ENCODE results near the gene CLSTN2.

CLSTN2 gene

DNA sequence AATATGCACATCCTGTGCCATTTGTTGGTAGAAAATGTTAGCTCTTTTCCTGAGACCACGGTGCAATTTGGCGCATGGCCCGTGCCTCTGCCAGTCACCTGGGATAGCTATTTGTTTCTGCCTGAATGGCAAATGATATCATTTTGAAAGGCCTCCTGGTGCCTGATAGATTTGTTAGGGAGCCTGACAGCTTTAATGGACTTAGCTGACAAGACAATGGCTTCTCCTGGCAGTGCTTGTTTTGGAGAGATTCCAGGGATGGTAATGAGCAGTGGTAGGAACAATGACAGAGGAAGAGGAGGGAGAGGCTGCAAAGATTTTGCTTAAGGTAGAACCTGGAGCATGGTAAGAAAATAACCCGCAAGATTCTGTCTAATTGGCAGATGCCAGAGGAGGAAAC, 268.5 kb downstream of the CLSTN2 start (continued):
- no peak for TF ChIP-seq ZNF610 (tag by site-specific recombination; IDR thresholded peaks at IDR 0.05; ENCODE audit: borderline replicate concordance)
- peak; percentile 75 for TF ChIP-seq ZNF843 (tag by site-specific recombination; IDR thresholded peaks at IDR 0.05)
- TF ChIP-seq, protein P1, sequence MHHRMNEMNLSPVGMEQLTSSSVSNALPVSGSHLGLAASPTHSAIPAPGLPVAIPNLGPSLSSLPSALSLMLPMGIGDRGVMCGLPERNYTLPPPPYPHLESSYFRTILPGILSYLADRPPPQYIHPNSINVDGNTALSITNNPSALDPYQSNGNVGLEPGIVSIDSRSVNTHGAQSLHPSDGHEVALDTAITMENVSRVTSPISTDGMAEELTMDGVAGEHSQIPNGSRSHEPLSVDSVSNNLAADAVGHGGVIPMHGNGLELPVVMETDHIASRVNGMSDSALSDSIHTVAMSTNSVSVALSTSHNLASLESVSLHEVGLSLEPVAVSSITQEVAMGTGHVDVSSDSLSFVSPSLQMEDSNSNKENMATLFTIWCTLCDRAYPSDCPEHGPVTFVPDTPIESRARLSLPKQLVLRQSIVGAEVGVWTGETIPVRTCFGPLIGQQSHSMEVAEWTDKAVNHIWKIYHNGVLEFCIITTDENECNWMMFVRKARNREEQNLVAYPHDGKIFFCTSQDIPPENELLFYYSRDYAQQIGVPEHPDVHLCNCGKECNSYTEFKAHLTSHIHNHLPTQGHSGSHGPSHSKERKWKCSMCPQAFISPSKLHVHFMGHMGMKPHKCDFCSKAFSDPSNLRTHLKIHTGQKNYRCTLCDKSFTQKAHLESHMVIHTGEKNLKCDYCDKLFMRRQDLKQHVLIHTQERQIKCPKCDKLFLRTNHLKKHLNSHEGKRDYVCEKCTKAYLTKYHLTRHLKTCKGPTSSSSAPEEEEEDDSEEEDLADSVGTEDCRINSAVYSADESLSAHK (tag by site-specific recombination; IDR thresholded peaks at IDR 0.05), result no peak
- TF ChIP-seq ZNF747 (tag by site-specific recombination; IDR thresholded peaks at IDR 0.05), result no peak
- no peak for TF ChIP-seq ZNF544 (tag by site-specific recombination; IDR thresholded peaks at IDR 0.05)
- TF ChIP-seq ZNF701 (tag by site-specific recombination; IDR thresholded peaks at IDR 0.05), result no peak
- no peak for TF ChIP-seq ZNF548 (tag by site-specific recombination; IDR thresholded peaks at IDR 0.05)
- TF ChIP-seq, protein P2, sequence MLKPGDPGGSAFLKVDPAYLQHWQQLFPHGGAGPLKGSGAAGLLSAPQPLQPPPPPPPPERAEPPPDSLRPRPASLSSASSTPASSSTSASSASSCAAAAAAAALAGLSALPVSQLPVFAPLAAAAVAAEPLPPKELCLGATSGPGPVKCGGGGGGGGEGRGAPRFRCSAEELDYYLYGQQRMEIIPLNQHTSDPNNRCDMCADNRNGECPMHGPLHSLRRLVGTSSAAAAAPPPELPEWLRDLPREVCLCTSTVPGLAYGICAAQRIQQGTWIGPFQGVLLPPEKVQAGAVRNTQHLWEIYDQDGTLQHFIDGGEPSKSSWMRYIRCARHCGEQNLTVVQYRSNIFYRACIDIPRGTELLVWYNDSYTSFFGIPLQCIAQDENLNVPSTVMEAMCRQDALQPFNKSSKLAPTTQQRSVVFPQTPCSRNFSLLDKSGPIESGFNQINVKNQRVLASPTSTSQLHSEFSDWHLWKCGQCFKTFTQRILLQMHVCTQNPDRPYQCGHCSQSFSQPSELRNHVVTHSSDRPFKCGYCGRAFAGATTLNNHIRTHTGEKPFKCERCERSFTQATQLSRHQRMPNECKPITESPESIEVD (tag by site-specific recombination; IDR thresholded peaks at IDR 0.05), result no peak
- TF ChIP-seq ZIC2 (tag by site-specific recombination; IDR thresholded peaks at IDR 0.05), result 0 out of 2 replicates have a peak, but pooled peaks have one; percentile 21
- no peak for TF ChIP-seq ZEB2 (tag by site-specific recombination; IDR thresholded peaks at IDR 0.05)
- TF ChIP-seq ZNF558 (tag by site-specific recombination; IDR thresholded peaks at IDR 0.05), result no peak
- TF ChIP-seq KLF1 (tag by site-specific recombination; IDR thresholded peaks at IDR 0.05), result no peak
- TF ChIP-seq GLIS1 (tag by site-specific recombination; IDR thresholded peaks at IDR 0.05), result peak; percentile 69
- TF ChIP-seq ZNF10 (tag by site-specific recombination; IDR thresholded peaks at IDR 0.05), result no peak
- TF ChIP-seq ZNF24 (tag by site-specific recombination; IDR thresholded peaks at IDR 0.05), result no peak
- no peak for TF ChIP-seq ZFP37 (tag by site-specific recombination; IDR thresholded peaks at IDR 0.05)
- TF ChIP-seq SP2 (tag by site-specific recombination; IDR thresholded peaks at IDR 0.05), result no peak
- TF ChIP-seq, protein P3, sequence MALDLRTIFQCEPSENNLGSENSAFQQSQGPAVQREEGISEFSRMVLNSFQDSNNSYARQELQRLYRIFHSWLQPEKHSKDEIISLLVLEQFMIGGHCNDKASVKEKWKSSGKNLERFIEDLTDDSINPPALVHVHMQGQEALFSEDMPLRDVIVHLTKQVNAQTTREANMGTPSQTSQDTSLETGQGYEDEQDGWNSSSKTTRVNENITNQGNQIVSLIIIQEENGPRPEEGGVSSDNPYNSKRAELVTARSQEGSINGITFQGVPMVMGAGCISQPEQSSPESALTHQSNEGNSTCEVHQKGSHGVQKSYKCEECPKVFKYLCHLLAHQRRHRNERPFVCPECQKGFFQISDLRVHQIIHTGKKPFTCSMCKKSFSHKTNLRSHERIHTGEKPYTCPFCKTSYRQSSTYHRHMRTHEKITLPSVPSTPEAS (tag by site-specific recombination; IDR thresholded peaks at IDR 0.05), result no peak
- TF ChIP-seq ZNF335 (tag by site-specific recombination; conservative IDR thresholded peaks at IDR 0.05), result peak; percentile 41
- TF ChIP-seq, protein P4, sequence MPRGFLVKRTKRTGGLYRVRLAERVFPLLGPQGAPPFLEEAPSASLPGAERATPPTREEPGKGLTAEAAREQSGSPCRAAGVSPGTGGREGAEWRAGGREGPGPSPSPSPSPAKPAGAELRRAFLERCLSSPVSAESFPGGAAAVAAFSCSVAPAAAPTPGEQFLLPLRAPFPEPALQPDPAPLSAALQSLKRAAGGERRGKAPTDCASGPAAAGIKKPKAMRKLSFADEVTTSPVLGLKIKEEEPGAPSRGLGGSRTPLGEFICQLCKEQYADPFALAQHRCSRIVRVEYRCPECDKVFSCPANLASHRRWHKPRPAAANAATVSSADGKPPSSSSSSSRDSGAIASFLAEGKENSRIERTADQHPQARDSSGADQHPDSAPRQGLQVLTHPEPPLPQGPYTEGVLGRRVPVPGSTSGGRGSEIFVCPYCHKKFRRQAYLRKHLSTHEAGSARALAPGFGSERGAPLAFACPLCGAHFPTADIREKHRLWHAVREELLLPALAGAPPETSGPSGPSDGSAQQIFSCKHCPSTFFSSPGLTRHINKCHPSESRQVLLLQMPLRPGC (tag by site-specific recombination; IDR thresholded peaks at IDR 0.05), result no peak
- TF ChIP-seq ZNF560 (tag by site-specific recombination; IDR thresholded peaks at IDR 0.05; ENCODE audit: borderline replicate concordance), result no peak
- TF ChIP-seq, protein P5, sequence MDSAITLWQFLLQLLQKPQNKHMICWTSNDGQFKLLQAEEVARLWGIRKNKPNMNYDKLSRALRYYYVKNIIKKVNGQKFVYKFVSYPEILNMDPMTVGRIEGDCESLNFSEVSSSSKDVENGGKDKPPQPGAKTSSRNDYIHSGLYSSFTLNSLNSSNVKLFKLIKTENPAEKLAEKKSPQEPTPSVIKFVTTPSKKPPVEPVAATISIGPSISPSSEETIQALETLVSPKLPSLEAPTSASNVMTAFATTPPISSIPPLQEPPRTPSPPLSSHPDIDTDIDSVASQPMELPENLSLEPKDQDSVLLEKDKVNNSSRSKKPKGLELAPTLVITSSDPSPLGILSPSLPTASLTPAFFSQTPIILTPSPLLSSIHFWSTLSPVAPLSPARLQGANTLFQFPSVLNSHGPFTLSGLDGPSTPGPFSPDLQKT (IDR thresholded peaks at IDR 0.05; ENCODE audit: borderline replicate concordance, low read depth, low read length), result no peak
- TF ChIP-seq, protein P6, sequence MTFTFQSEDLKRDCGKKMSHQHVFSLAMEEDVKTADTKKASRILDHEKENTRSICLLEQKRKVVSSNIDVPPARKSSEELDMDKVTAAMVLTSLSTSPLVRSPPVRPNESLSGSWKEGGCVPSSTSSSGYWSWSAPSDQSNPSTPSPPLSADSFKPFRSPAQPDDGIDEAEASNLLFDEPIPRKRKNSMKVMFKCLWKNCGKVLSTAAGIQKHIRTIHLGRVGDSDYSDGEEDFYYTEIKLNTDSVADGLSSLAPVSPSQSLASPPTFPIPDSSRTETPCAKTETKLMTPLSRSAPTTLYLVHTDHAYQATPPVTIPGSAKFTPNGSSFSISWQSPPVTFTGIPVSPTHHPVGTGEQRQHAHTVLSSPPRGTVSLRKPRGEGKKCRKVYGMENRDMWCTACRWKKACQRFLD (tag by site-specific recombination; IDR thresholded peaks at IDR 0.05), result no peak
- peak; percentile 53; the same call in 1 of the 2 replicates for TF ChIP-seq MEIS1 (CRISPR knock-in tag; IDR thresholded peaks at IDR 0.05; ENCODE audit: borderline replicate concordance)
- TF ChIP-seq OSR2 (tag by site-specific recombination; IDR thresholded peaks at IDR 0.05), result peak; percentile 90
- TF ChIP-seq ZNF16 (tag by site-specific recombination; IDR thresholded peaks at IDR 0.05; ENCODE audit: low read depth), result no peak
- TF ChIP-seq ZNF366 (tag by site-specific recombination; conservative IDR thresholded peaks at IDR 0.05), result peak; percentile 24; the same call in 1 of the 2 replicates
- no peak for TF ChIP-seq ZNF311 (tag by site-specific recombination; IDR thresholded peaks at IDR 0.05; ENCODE audit: borderline replicate concordance)
- TF ChIP-seq ZNF221 (tag by site-specific recombination; IDR thresholded peaks at IDR 0.05; ENCODE audit: borderline replicate concordance), result no peak
- no peak for TF ChIP-seq ZNF561 (tag by site-specific recombination; IDR thresholded peaks at IDR 0.05; ENCODE audit: borderline replicate concordance)
- no peak for TF ChIP-seq GFI1B (tag by site-specific recombination; IDR thresholded peaks at IDR 0.05)
- TF ChIP-seq EGR2 (tag by site-specific recombination; IDR thresholded peaks at IDR 0.05; ENCODE audit: low read depth), result no peak
- no peak for TF ChIP-seq ZNF777 (tag by site-specific recombination; IDR thresholded peaks at IDR 0.05; ENCODE audit: borderline replicate concordance)
- no peak for TF ChIP-seq ZNF514 (tag by site-specific recombination; IDR thresholded peaks at IDR 0.05)

Measured in HEK293 (cell line).